Epithelial cell of proximal tubule (primary cell): Measurements from ENCODE around the gene EFNA4. TPM values are rescaled to one million over a fixed set of nuclear protein-coding genes. Genes with fewer than 3 reads are reported as not detected.

ENCODE experiments used
- DNase-seq: peaks from one replicate; pipeline ENCODE4 v3.0.0-alpha.2; 2011; ENCODE audit warnings: low read depth
- H3K4me3 ChIP-seq: 2 replicates; pipeline ENCODE4 v1.5.1; 2011; ENCODE audit warnings: low read depth, mild to moderate bottlenecking, low read length
- CTCF ChIP-seq: conservative IDR thresholded peaks from 2 replicates; pipeline ENCODE4 v1.5.1; 2012; ENCODE audit warnings: low read depth, mild to moderate bottlenecking, low read length
- total RNA-seq: library from RNA; depleted of rRNA; stranded (reverse); fragments of >200 nt; gene quantifications from 2 replicates; pipeline ENCODE4 v1.2.3, GENCODE V29; 2015

The EFNA4 gene
- total RNA-seq, 1 donor from 2014 or later: 10.8 TPM

GRCh38 chr1:155075535-155075934 is 12.0 kb downstream of the EFNA4 start:
- no peak for TF ChIP-seq CTCF
- H3K4me3 ChIP-seq: no peak overlapping the region
- DNase-seq: no peak

GRCh38 chr1:155076371-155076770 is 12.8 kb downstream of the EFNA4 start:
- TF ChIP-seq CTCF: no peak
- DNase-seq: no peak
- no peak overlapping the region for H3K4me3 ChIP-seq

- TF ChIP-seq CTCF: no peak
- H3K4me3 ChIP-seq: no peak overlapping the region
- no peak for DNase-seq
Measured at GRCh38 chr1:155077346-155077745, 13.8 kb downstream of the EFNA4 start.

- no peak for DNase-seq
- no peak for TF ChIP-seq CTCF
- no peak overlapping the region for H3K4me3 ChIP-seq
Measured at GRCh38 chr1:155077758-155078445, 14.4 kb downstream of the EFNA4 start.

GRCh38 chr1:155078469-155079209 is 15.1 kb downstream of the EFNA4 start, which contains the start of gene EFNA3:
TSS of gene EFNA3 (plus strand) at chr1:155078837. CDS start at chr1:155078942, 105 bp downstream.
- peak within 1 kb of the TSS; percentile 40 for H3K4me3 ChIP-seq
- DNase-seq: no peak
- no peak for TF ChIP-seq CTCF

GRCh38 chr1:155079210-155079486 is 15.6 kb downstream of the EFNA4 start:
- DNase-seq: no peak
- TF ChIP-seq CTCF: no peak
- peak overlapping the region; percentile 40 for H3K4me3 ChIP-seq
